Measurements from ENCODE around the gene FAM161B.
"Not testable (repeated sequence)": the region's sequence is repeated elsewhere in the genome, so short reads cannot be mapped to it uniquely, and the experiment has no call there.

The FAM161B gene

GRCh38 chr14:73995977-73996378 is 46.1 kb upstream of the FAM161B start (continued):
- TF ChIP-seq ZNF280D (tag by site-specific recombination; IDR thresholded peaks at IDR 0.05) (no peak), ZNF335 (tag by site-specific recombination; conservative IDR thresholded peaks at IDR 0.05) (no peak), KLF17 (tag by site-specific recombination; IDR thresholded peaks at IDR 0.05) (no peak), ZNF433 (tag by site-specific recombination; IDR thresholded peaks at IDR 0.05; ENCODE audit: low read depth) (no peak)

GRCh38 chr14:73994926-73995325 is 45.0 kb upstream of the FAM161B start:
- not testable (repeated sequence) for H3K27ac ChIP-seq (ENCODE audit: extremely low read depth, low read depth, low read length)

GRCh38 chr14:73991092-73991491 is 41.2 kb upstream of the FAM161B start:
- Histone ChIP-seq H3K27ac (ENCODE audit: extremely low read depth, low read depth, low read length) (no peak overlapping the region), H3K4me3 (ENCODE audit: low read depth, low read length) (no peak overlapping the region), H3K4me1 (ENCODE audit: control insufficient read depth, insufficient read depth, low read length) (no peaks in the 10 kb centered on the region), H3K9me3 (ENCODE audit: control insufficient read depth, insufficient read depth, low read depth, low read length) (no peaks in the 10 kb centered on the region), H3K36me3 (ENCODE audit: control insufficient read depth in 2 of 2, insufficient read depth in 1 of 2, low read length in 2 of 2) (peaks cover 5 to 17% of the 10 kb centered on the region in 2 experiments; a peak in 2 of 3 replicates)
- TF ChIP-seq ZFP41 (tag by site-specific recombination; IDR thresholded peaks at IDR 0.05; ENCODE audit: borderline replicate concordance) (no peak), GLIS1 (tag by site-specific recombination; IDR thresholded peaks at IDR 0.05) (peak; percentile 59)
- ChIA-PET POLR2A (no interaction called here), CTCF (interaction anchor here (0.6 kb wide), 1 partner anchor 7 kb away, joined by 3 read pairs; no protein-coding TSS in a partner anchor)

More at GRCh38 chr14:73994926-73995325, 45.0 kb upstream of the FAM161B start:
- H3K36me3 ChIP-seq (ENCODE audit: control insufficient read depth in 2 of 2, insufficient read depth in 1 of 2, low read length in 2 of 2); H3K4me3 ChIP-seq (ENCODE audit: low read depth, low read length); H3K9me3 ChIP-seq (ENCODE audit: control insufficient read depth, insufficient read depth, low read depth, low read length); H3K4me1 ChIP-seq (ENCODE audit: control insufficient read depth, insufficient read depth, low read length); CTCF ChIA-PET; POLR2A ChIA-PET: not testable (repeated sequence)

GRCh38 chr14:73988656-73989055 is 38.8 kb upstream of the FAM161B start:
- POLR2A ChIA-PET; CTCF ChIA-PET; H3K27ac ChIP-seq (ENCODE audit: extremely low read depth, low read depth, low read length): not testable (repeated sequence)

GRCh38 chr14:73988065-73988464 is 38.2 kb upstream of the FAM161B start:
- ChIA-PET POLR2A (no interaction called here), CTCF (no interaction called here)
- Histone ChIP-seq H3K36me3 (ENCODE audit: control insufficient read depth in 2 of 2, insufficient read depth in 1 of 2, low read length in 2 of 2) (peaks cover 5 to 17% of the 10 kb centered on the region in 2 experiments; a peak in 2 of 3 replicates), H3K4me1 (ENCODE audit: control insufficient read depth, insufficient read depth, low read length) (no peaks in the 10 kb centered on the region), H3K4me3 (ENCODE audit: low read depth, low read length) (no peak overlapping the region), H3K27ac (ENCODE audit: extremely low read depth, low read depth, low read length) (no peak overlapping the region), H3K9me3 (ENCODE audit: control insufficient read depth, insufficient read depth, low read depth, low read length) (no peaks in the 10 kb centered on the region)
- no peak for TF ChIP-seq GLIS1 (tag by site-specific recombination; IDR thresholded peaks at IDR 0.05)
- TF ChIP-seq ZFP3 (tag by site-specific recombination; IDR thresholded peaks at IDR 0.05; ENCODE audit: low read depth) = no peak
- no peak for TF ChIP-seq ZBTB11 (tag by site-specific recombination; conservative IDR thresholded peaks at IDR 0.05; ENCODE audit: low read depth)
- no peak for TF ChIP-seq ZNF623 (tag by site-specific recombination; IDR thresholded peaks at IDR 0.05)
- TF ChIP-seq ZNF132 (tag by site-specific recombination; IDR thresholded peaks at IDR 0.05; ENCODE audit: borderline replicate concordance) = no peak
- TF ChIP-seq ZNF18 (tag by site-specific recombination; IDR thresholded peaks at IDR 0.05) = no peak

More at GRCh38 chr14:73988656-73989055, 38.8 kb upstream of the FAM161B start:
- not testable (repeated sequence) for H3K9me3 ChIP-seq (ENCODE audit: control insufficient read depth, insufficient read depth, low read depth, low read length); H3K4me3 ChIP-seq (ENCODE audit: low read depth, low read length); H3K4me1 ChIP-seq (ENCODE audit: control insufficient read depth, insufficient read depth, low read length)
- H3K36me3 ChIP-seq (ENCODE audit: control insufficient read depth in 2 of 2, insufficient read depth in 1 of 2, low read length in 2 of 2) = peaks cover 5 to 17% of the 10 kb centered on the region in 2 experiments; a peak in 2 of 3 replicates
